GM12891 (cell line): Measurements from ENCODE around the gene CLTC. TPM values are rescaled to one million over a fixed set of nuclear protein-coding genes. Genes with fewer than 3 reads are reported as not detected.
A peak's percentile ranks its signal among the peaks of the same experiment; 100 is the strongest.
"Not testable (repeated sequence)": the region's sequence is repeated elsewhere in the genome, so short reads cannot be mapped to it uniquely, and the experiment has no call there.

Source experiments
- DNase-seq: peaks from one replicate; pipeline ENCODE4 v3.0.0; 2011; ENCODE audit warnings: low spot score; ENCODE audit not compliant: insufficient read length
- FAIRE-seq: peaks from 2 replicates; lab custom pipeline; 2011; peaks lifted over from hg19 to GRCh38; lab: Jason Lieb, UNC
- PAX5 ChIP-seq: IDR thresholded peaks from 2 replicates; pipeline ENCODE4 v1.6.1; 2011; ENCODE audit warnings: low read length, moderate library complexity, mild to moderate bottlenecking; ENCODE audit not compliant: insufficient read depth, severe bottlenecking
- POLR2A ChIP-seq: IDR thresholded peaks from 2 replicates; pipeline ENCODE4 v1.6.1; 2011; ENCODE audit warnings: low read depth, low read length, control low read depth
- POLR2AphosphoS5 ChIP-seq: IDR thresholded peaks from 2 replicates; pipeline ENCODE4 v1.6.1; 2011; ENCODE audit warnings: low read depth, low read length, control low read depth
- POU2F2 ChIP-seq: IDR thresholded peaks from 2 replicates; pipeline ENCODE4 v1.6.1; 2011; ENCODE audit warnings: low read depth, mild to moderate bottlenecking, control low read depth, low read length, moderate library complexity
- SPI1 ChIP-seq: IDR thresholded peaks from 2 replicates; pipeline ENCODE4 v1.6.1; 2011; ENCODE audit warnings: low read depth, low read length, control low read depth
- TAF1 ChIP-seq: IDR thresholded peaks from 2 replicates; pipeline ENCODE4 v1.6.1; 2011; ENCODE audit warnings: low read depth, low read length, control low read depth
- polyA plus RNA-seq: library from polyadenylated mRNA; unstranded; fragments of >200 nt; gene quantifications from one replicate; pipeline ENCODE4 v1.2.1, GENCODE V29; 2012; ENCODE audit warnings: low read depth, missing spikeins, inconsistent platforms; ENCODE audit not compliant: missing spikeins

Gene CLTC
- polyA plus RNA-seq: 81.0 TPM

GRCh38 chr17:59619298-59620063 is at the start of gene CLTC:
Gene CLTC (plus strand): TSS chr17:59619895. CDS start chr17:59620132, 237 bp downstream.
- FAIRE-seq: peak; percentile 95
- peak; percentile 56 for DNase-seq
- TF ChIP-seq TAF1: peak; percentile 97
- TF ChIP-seq POLR2AphosphoS5: peak; percentile 90
- peak; percentile 87; the same call in 1 of the 2 replicates for TF ChIP-seq POU2F2
- TF ChIP-seq SPI1: peak; percentile 5; the same call in 1 of the 2 replicates
- no peak for TF ChIP-seq PAX5
- TF ChIP-seq POLR2A: peak; percentile 95

GRCh38 chr17:59572301-59572924 is 47.3 kb upstream of the CLTC start:
- no peak for DNase-seq
- no peak for TF ChIP-seq PAX5
- peak; percentile 60 for TF ChIP-seq SPI1
- FAIRE-seq: peak; percentile 82

DNA sequence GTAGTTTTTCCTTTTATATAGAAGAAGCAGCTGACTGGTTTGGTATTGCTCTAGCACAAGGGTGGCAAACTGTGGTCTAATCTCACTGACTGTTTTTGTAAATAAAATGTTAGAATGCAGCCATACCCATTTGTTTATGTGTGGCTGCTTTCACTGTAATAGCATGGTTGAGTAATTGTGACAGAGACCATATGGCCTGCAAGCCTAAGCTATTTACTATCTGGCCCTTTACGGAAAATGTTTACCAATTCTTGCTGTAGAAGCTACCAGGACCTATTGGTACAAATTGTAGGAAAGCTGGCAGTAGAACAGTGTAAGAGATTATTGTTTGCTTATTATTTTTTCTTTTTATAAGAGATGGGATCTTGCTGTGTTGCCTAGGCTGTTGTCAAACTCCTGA is 35.5 kb upstream of the CLTC start:
- not testable (repeated sequence) for DNase-seq, FAIRE-seq

DNA sequence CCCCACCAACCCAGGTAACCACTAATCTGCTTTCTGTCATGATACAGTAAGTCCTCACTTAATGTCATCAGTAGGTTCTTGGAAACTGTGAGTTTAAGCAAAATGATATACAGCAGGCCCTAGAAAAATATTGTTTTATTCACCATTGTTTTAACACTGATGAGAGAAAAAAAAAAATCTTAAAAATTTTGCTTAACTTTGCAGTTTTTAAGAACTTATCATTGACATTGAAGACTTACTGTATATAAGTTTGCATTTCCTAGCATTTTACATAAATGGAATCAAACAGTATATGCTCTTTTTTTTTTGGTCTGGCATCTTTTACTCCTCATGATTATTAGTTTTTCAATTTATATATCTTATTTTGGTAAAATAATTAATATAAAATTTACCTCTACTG is 19.5 kb upstream of the CLTC start:
- FAIRE-seq: no peak

DNA sequence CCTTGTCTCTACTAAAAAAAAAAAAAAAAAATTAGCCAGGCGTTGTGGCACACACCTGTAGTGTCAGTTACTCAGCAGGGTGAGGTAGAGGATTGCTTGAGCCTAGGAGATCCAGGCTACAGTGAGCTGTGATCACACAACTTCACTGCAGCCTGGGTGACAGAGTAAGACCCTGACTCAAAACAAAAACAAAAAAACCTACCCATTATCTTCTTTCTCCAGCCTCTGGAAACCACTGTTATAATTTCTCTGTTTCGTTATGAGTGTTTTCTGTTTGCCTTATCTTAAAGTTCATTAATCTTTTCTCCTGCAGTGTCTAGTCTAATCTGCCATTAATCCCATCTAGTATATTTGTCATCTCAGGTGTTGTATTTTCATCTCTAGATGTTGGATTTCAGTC is 18.6 kb upstream of the CLTC start:
- DNase-seq (no peak), FAIRE-seq (no peak)
- TF ChIP-seq POLR2AphosphoS5: no peak
- no peak for TF ChIP-seq SPI1
- no peak for TF ChIP-seq POU2F2

More for the DNA sequence above, 19.5 kb upstream of the CLTC start:
- TF ChIP-seq POLR2A (no peak), SPI1 (no peak), POLR2AphosphoS5 (no peak), TAF1 (no peak), POU2F2 (no peak), PAX5 (no peak)
- DNase-seq: no peak

DNA sequence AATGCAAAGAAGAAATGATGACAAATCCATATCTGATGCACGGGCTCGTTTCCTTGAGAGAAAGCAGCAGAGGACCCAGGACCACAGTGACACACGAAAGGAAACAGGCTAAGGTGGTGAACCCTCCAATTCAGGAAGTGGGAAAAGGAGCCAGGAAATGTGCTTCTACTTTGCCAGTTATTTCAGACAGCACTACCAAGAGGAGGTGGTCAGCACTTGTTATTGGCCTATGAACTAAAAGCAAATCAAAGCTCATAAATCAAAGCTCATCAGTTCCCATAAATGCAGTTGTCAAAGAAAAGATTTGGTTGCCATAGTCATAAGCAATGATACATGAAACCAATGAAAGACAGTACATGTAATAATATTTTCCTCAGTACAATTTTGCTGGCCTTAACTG is 12.6 kb upstream of the CLTC start:
- FAIRE-seq: no peak
- TF ChIP-seq SPI1 (peak; percentile 14; the same call in 1 of the 2 replicates), PAX5 (no peak), TAF1 (no peak), POU2F2 (no peak), POLR2A (no peak), POLR2AphosphoS5 (no peak)

GRCh38 chr17:59607817-59608403 is 11.8 kb upstream of the CLTC start:
- FAIRE-seq: peak; percentile 23
- no peak for DNase-seq
- TF ChIP-seq POU2F2 (no peak), SPI1 (no peak), PAX5 (no peak), TAF1 (no peak), POLR2AphosphoS5 (no peak), POLR2A (no peak)

More for the DNA sequence above, 12.6 kb upstream of the CLTC start:
- no peak for DNase-seq

DNA sequence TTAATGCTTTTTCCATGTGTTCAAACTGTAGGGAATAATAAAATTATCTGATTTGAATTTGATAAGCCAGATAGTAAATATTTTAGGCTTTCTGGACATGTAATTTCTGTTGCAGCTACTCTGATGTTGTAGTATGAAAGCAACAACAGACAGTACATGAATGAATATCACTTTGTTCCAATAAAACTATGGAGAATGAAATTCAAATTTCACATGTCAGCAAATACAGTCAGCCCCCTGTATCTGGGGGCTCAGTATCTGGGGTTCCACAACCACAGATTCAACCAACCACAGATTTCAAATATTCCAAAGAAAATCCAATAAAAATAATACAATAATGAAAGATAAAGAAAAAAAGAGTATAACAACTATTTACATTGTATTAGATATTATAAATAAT is 8.2 kb upstream of the CLTC start:
- FAIRE-seq (no peak), DNase-seq (no peak)
- TF ChIP-seq SPI1 (no peak), POLR2AphosphoS5 (no peak), PAX5 (no peak), POLR2A (no peak), TAF1 (no peak), POU2F2 (no peak)

DNA sequence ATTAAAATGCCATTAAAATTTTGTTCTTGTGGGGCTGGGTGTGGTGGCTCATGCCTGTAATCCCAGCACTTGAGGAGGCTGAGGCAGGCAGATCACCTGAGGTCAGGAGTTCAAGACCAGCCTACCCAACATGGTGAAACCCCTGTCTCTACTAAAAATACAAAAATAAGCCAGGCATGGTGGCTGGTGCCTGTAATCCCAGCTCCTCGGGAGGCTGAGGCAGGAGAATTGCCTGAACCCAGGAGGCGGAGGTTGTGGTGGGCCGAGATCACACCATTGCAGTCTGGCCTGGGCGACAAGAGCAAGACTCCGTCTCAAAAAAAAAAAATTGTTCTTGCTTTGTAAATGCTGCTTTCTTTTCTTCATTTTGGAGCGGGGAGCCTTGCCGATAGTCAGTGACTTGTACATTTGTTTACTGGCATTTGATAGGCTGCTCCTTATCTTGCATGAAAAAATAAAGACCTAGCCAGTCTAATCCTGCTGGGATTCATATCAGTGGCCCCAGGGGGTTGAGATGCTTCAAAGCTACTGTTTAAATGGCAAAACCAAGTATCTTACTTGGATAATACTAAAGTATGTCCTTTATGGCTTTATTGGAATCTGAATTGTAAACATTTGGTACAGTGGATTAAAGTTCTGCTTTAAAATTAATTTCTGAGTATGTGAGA is 3.3 kb upstream of the CLTC start:
- FAIRE-seq (no peak), DNase-seq (no peak)
- no peak for TF ChIP-seq TAF1
- no peak for TF ChIP-seq POLR2A
- TF ChIP-seq PAX5: no peak
- TF ChIP-seq POU2F2: no peak
- no peak for TF ChIP-seq POLR2AphosphoS5
- TF ChIP-seq SPI1: no peak
